Thyroid gland (tissue), 4 donors: ENCODE results near the gene LDOC1. TPM values are rescaled to one million over a fixed set of nuclear protein-coding genes. Genes with fewer than 3 reads are reported as not detected.
A peak's percentile ranks its signal among the peaks of the same experiment; 100 is the strongest.

Source experiments
- DNase-seq, 2 donors: peaks; one replicate each; pipeline ENCODE4 v3.0.0-alpha.2; 2019
- H3K27ac ChIP-seq, 3 donors: fragments of 200-600 bp; sonication (generic); 1 replicate in 2 of 3; 2 replicates in 1 of 3; pipeline ENCODE4 v1.5.1; 2016 to 2019; ENCODE audit warnings: mild to moderate bottlenecking in 1 of 3, moderate library complexity in 1 of 3
- H3K27me3 ChIP-seq: fragments of 200-600 bp; sonication (generic); one replicate; pipeline ENCODE4 v1.5.1; 2019
- H3K36me3 ChIP-seq, 2 donors: fragments of 200-600 bp; sonication (generic); one replicate each; pipeline ENCODE4 v1.5.1; 2016 to 2019
- H3K4me1 ChIP-seq, 2 donors: fragments of 200-600 bp; sonication (generic); one replicate each; pipeline ENCODE4 v1.5.1; 2017 to 2019
- H3K4me3 ChIP-seq, 3 donors: fragments of 200-600 bp; sonication (generic); replicated peaks in 1 of 3; 1 replicate in 2 of 3; 2 replicates in 1 of 3; pipeline ENCODE4 v1.5.1; 2016; ENCODE audit warnings: mild to moderate bottlenecking in 1 of 3
- H3K9me3 ChIP-seq: fragments of 200-600 bp; sonication (generic); one replicate; pipeline ENCODE4 v1.5.1; 2017
- POLR2A ChIP-seq, 2 donors: fragments of 450-650 bp; IDR thresholded peaks; one replicate each; pipeline ENCODE4 v1.6.1; 2017; ENCODE audit warnings: antibody characterized with exemption in 2 of 2, mild to moderate bottlenecking in 2 of 2, moderate library complexity in 1 of 2
- WGBS, 2 donors: methylation state at CpG; one replicate each; pipeline ENCODE4 v1.1.5; 2017; 5-methylcytosine and 5-hydroxymethylcytosine counted together
- intact Hi-C: fragments of 100-400 bp; cut with DNase I; formaldehyde crosslinking; loops from one replicate; pipeline ENCODE4 v1.15.1; 2023
- total RNA-seq, 4 donors: library from RNA; depleted of rRNA; stranded (reverse); fragments of >200 nt; gene quantifications; one replicate each; pipeline ENCODE4 v1.2.3, GENCODE V29; 2016
- TF ChIP-seq, protein P1 (sequence below), 6 experiments: fragments of 200-600 bp in 3 of 6; fragments of 450-650 bp in 3 of 6; sonication (generic) in 3 of 6; IDR thresholded peaks; one replicate each; pipeline ENCODE4 v1.5.1; 2016 to 2019; ENCODE audit warnings: antibody characterized with exemption in 6 of 6, mild to moderate bottlenecking in 2 of 6, inconsistent platforms in 1 of 6, moderate library complexity in 1 of 6

LDOC1 gene
- total RNA-seq, 4 donors from 2014 or later: 10.2 to 35.7 (median 26.7) TPM

DNA sequence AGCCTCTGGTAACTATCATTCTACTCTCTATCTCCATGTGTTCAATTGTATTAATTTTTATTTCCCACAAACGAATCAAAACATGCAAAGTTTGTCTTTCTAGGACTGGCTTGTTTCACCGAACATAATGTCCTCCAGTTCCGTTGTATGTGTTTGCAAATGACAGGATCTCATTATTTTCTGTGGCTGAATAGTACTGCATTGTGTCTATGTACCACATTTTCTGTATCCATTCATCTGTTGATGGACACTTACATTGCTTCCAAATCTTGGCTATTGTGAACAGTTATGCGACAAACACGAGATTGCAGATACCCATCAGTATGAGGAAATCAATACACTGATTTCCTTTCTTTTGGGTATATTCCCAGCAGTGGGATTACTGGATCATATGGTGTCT is 8.4 kb upstream of the LDOC1 start:
- no peaks in the 10 kb centered on the region for H3K36me3 ChIP-seq
- no peaks in the 10 kb centered on the region for H3K4me1 ChIP-seq
- no peaks in the 10 kb centered on the region for H3K27me3 ChIP-seq
- no peak for DNase-seq
- TF ChIP-seq, protein P1, sequence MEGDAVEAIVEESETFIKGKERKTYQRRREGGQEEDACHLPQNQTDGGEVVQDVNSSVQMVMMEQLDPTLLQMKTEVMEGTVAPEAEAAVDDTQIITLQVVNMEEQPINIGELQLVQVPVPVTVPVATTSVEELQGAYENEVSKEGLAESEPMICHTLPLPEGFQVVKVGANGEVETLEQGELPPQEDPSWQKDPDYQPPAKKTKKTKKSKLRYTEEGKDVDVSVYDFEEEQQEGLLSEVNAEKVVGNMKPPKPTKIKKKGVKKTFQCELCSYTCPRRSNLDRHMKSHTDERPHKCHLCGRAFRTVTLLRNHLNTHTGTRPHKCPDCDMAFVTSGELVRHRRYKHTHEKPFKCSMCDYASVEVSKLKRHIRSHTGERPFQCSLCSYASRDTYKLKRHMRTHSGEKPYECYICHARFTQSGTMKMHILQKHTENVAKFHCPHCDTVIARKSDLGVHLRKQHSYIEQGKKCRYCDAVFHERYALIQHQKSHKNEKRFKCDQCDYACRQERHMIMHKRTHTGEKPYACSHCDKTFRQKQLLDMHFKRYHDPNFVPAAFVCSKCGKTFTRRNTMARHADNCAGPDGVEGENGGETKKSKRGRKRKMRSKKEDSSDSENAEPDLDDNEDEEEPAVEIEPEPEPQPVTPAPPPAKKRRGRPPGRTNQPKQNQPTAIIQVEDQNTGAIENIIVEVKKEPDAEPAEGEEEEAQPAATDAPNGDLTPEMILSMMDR (IDR thresholded peaks at IDR 0.05): no peak
- TF ChIP-seq POLR2A (IDR thresholded peaks at IDR 0.05): no peak
- H3K4me3 ChIP-seq: no peak overlapping the region
- no peak overlapping the region for H3K27ac ChIP-seq
- WGBS, 2 donors: 90 to 95% methylated on average over 5 of the region's 5 CpGs
- intact Hi-C loops: no loop called here
- no peaks in the 10 kb centered on the region for H3K9me3 ChIP-seq

DNA sequence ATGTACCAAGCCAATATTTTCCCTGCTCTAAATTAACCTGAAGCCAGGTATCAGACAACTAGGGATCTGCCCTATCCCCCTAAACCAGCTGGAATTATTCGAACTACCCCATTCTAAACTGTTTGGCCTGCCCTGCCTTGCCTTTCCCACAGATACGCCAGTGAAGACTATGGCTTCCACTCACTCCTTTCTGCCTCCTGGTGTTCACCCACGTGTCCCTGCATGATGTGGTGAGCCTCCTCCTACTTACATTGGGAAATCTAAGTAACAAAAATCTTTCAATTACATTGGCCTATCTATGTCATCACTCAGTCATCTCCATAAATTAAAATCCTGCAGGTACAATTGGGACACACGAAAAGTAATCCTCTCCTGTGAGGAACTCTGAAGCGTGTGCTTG is 6.1 kb upstream of the LDOC1 start:
- 80 to 88% methylated on average over 5 of the region's 5 CpGs for WGBS, 2 donors
- DNase-seq: no peak

DNA sequence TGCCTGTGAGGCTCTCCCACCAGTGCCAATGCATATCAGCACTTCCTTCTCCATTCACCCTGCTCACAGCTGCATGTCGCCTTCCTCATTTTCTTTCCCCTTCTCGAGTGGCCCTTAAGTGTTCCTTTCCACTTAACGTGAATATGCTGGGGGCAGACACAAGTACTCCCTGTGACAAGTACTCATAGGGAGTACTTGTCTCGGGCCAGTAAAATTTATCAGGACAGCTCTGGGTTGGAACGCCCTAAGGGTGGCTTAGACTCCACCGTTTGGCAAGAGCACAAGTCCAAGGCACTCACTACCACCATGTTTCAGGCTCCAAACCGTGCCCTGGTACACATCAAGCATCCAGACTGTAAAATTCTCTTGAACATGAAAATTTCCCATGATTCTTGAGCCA is 3.9 kb upstream of the LDOC1 start:
- WGBS, 2 donors: 31 to 41% methylated on average over 7 of the region's 7 CpGs
- Histone ChIP-seq H3K4me3 (no peak overlapping the region), H3K27ac (no peak overlapping the region), H3K9me3 (no peaks in the 10 kb centered on the region), H3K36me3 (no peaks in the 10 kb centered on the region), H3K4me1 (no peaks in the 10 kb centered on the region), H3K27me3 (no peaks in the 10 kb centered on the region)
- DNase-seq: peak; percentile 28 to 51
- intact Hi-C loops: no loop called here
- TF ChIP-seq POLR2A (IDR thresholded peaks at IDR 0.05): no peak
- TF ChIP-seq, protein P1 (IDR thresholded peaks at IDR 0.05): no peak

More for the DNA sequence above, 6.1 kb upstream of the LDOC1 start:
- no peak overlapping the region for H3K27ac ChIP-seq
- no peak overlapping the region for H3K4me3 ChIP-seq
- H3K36me3 ChIP-seq: no peaks in the 10 kb centered on the region
- intact Hi-C loops: no loop called here
- no peaks in the 10 kb centered on the region for H3K27me3 ChIP-seq
- no peaks in the 10 kb centered on the region for H3K9me3 ChIP-seq
- no peak for TF ChIP-seq POLR2A (IDR thresholded peaks at IDR 0.05)
- TF ChIP-seq, protein P1 (IDR thresholded peaks at IDR 0.05): no peak
- H3K4me1 ChIP-seq: no peaks in the 10 kb centered on the region

DNA sequence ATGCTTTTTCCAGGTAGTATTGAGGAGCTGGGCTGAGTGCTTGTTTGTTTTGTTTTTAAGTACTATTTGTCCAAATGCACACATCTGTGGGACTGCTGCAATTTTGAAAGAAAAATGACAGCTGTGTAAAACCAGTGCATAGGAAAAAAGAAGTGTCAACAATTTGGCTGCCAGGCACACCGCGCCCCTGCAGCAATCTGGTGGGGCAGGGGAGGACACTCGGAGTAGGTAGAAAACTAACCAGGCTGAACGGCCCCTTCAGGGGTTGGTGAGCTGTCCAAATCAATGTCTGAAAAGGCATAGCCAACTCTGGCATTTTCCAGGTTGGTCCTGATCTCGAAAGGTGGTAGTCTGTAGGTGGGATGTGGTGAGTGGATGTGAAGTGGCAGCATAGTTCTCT is 1.1 kb downstream of the LDOC1 start:
- TF ChIP-seq POLR2A (IDR thresholded peaks at IDR 0.05): no peak
- TF ChIP-seq, protein P1 (IDR thresholded peaks at IDR 0.05): peak in 3 of 6 experiments; percentile 11 to 27 (median 14)
- H3K4me1 ChIP-seq: no peaks in the 10 kb centered on the region
- H3K27me3 ChIP-seq: no peaks in the 10 kb centered on the region
- no peaks in the 10 kb centered on the region for H3K36me3 ChIP-seq
- no peak overlapping the region for H3K27ac ChIP-seq
- H3K9me3 ChIP-seq: no peaks in the 10 kb centered on the region
- intact Hi-C loops: no loop called here
- 25 to 34% methylated on average over 5 of the region's 5 CpGs for WGBS, 2 donors
- peak; percentile 43 to 44 for DNase-seq
- H3K4me3 ChIP-seq: peak overlapping the region in 2 of 3 donors; percentile 51 to 53

DNA sequence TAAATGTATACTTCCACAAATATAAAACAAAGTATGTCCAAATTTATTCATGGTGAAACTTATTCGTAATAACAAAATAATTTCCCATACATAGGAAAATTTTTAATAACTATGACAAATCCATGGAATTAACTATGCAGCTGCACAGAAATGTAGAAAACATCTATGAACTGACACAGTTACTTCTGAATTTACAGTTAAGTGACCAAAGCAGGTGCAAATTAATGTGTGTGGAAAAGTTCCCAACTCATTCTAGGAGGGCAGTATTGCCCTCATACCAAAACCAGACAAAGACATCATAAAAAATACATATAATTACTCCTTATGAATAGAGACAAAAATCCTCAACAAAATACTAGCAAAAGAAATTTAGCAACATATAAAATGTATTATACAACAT is 12.5 kb downstream of the LDOC1 start:
- no peaks in the 10 kb centered on the region for H3K4me1 ChIP-seq
- no peak overlapping the region for H3K4me3 ChIP-seq
- WGBS, 2 donors: 94% methylated on average over 1 of the region's 1 CpG
- no peaks in the 10 kb centered on the region for H3K36me3 ChIP-seq
- H3K27me3 ChIP-seq: no peaks in the 10 kb centered on the region
- intact Hi-C loops: no loop called here
- H3K27ac ChIP-seq: no peak overlapping the region
- TF ChIP-seq POLR2A (IDR thresholded peaks at IDR 0.05): no peak
- TF ChIP-seq, protein P1 (IDR thresholded peaks at IDR 0.05): no peak
- H3K9me3 ChIP-seq: no peaks in the 10 kb centered on the region
- no peak for DNase-seq
